Activated T-helper 2 cell treated with anti-CD3 and anti-CD28 coated beads, Interferon-gamma antibody, Interleukin-2, Interleukin-4, amounts not matched to agents 10 μg/mL and 5 μg/mL and 100 μg/mL, durations not matched to agents 14 hours and 24 hours and 36 hours (primary cell): ENCODE measurements around the gene YWHAE. TPM values are rescaled to one million over a fixed set of nuclear protein-coding genes. Genes with fewer than 3 reads are reported as not detected.
A peak's percentile ranks its signal among the peaks of the same experiment; 100 is the strongest.
"Not testable (repeated sequence)": the region's sequence is repeated elsewhere in the genome, so short reads cannot be mapped to it uniquely, and the experiment has no call there.

Experiments
- DNase-seq: peaks from one replicate; pipeline ENCODE4 v3.0.0; 2021; ENCODE audit warnings: low spot score
- H3K27ac Mint-ChIP-seq: one replicate; pipeline ENCODE4 v1.8.0; 2021; ENCODE audit warnings: mixed read lengths
- H3K27me3 Mint-ChIP-seq: one replicate; pipeline ENCODE4 v1.8.0; 2021; ENCODE audit warnings: low read depth, mixed read lengths
- H3K36me3 Mint-ChIP-seq: one replicate; pipeline ENCODE4 v1.8.0; 2021; ENCODE audit warnings: low read depth, mixed read lengths
- H3K4me1 Mint-ChIP-seq: one replicate; pipeline ENCODE4 v1.8.0; 2021; ENCODE audit warnings: low read depth, mixed read lengths
- H3K4me3 Mint-ChIP-seq: one replicate; pipeline ENCODE4 v1.8.0; 2021; ENCODE audit warnings: low read depth, mild to moderate bottlenecking, moderate library complexity, mixed read lengths
- H3K9me3 Mint-ChIP-seq: one replicate; pipeline ENCODE4 v1.8.0; 2021; ENCODE audit warnings: mixed read lengths
- intact Hi-C: fragments of 100-400 bp; cut with micrococcal nuclease; formaldehyde crosslinking; loops from one replicate; pipeline ENCODE4 v1.15.1; 2023
- total RNA-seq: library from RNA; stranded (reverse); gene quantifications from 2 replicates; pipeline ENCODE4 v1.2.3, GENCODE V29; 2022

The YWHAE gene
- total RNA-seq, 1 donor from 2014 or later, result 501 TPM

DNA sequence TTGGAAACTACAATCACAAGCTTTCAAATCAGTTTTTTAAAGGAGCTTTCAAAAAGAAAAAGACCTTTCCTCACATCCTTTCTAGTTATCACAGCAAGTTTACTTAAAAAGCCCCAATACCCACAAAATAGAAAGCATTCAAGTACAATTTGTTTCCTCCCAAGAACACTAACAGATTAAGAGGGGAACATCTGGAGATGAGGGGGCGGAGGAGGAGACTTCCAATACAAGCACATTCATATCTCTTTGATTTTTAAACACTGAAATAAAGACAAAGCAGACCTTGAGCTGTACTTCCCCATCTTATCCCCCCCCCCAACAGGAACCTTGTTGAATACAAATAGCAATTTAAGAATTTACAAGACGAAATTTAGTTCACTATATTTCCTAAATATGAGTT is 2.0 kb downstream of the YWHAE start:
- Mint-ChIP-seq H3K4me1 (peaks cover 26% of the 10 kb centered on the region), H3K9me3 (no peaks in the 10 kb centered on the region), H3K36me3 (peaks cover 56% of the 10 kb centered on the region), H3K27ac (peak overlapping the region; percentile 100), H3K4me3 (peak overlapping the region; percentile 98), H3K27me3 (no peaks in the 10 kb centered on the region)
- intact Hi-C loops, result loop anchor here (5.0 kb wide), 1 partner anchor 36 kb away; no protein-coding TSS in a partner anchor
- DNase-seq, result no peak

GRCh38 chr17:1395876-1396665 is 4.0 kb downstream of the YWHAE start:
- not testable (repeated sequence) for H3K27me3 Mint-ChIP-seq, H3K4me3 Mint-ChIP-seq, DNase-seq, H3K9me3 Mint-ChIP-seq, H3K27ac Mint-ChIP-seq
- intact Hi-C loops, result loop anchor here (5.0 kb wide), 1 partner anchor 34 kb away; no protein-coding TSS in a partner anchor
- H3K4me1 Mint-ChIP-seq, result peaks cover 38% of the 10 kb centered on the region
- peaks cover 63% of the 10 kb centered on the region for H3K36me3 Mint-ChIP-seq

GRCh38 chr17:1391577-1391976 is 8.4 kb downstream of the YWHAE start:
- DNase-seq, result no peak
- no peak overlapping the region for H3K4me3 Mint-ChIP-seq
- H3K9me3 Mint-ChIP-seq, result no peaks in the 10 kb centered on the region
- intact Hi-C loops, result no loop called here
- H3K36me3 Mint-ChIP-seq, result peaks cover 39% of the 10 kb centered on the region
- no peaks in the 10 kb centered on the region for H3K27me3 Mint-ChIP-seq
- H3K4me1 Mint-ChIP-seq, result peaks cover 31% of the 10 kb centered on the region
- H3K27ac Mint-ChIP-seq, result no peak overlapping the region

DNA sequence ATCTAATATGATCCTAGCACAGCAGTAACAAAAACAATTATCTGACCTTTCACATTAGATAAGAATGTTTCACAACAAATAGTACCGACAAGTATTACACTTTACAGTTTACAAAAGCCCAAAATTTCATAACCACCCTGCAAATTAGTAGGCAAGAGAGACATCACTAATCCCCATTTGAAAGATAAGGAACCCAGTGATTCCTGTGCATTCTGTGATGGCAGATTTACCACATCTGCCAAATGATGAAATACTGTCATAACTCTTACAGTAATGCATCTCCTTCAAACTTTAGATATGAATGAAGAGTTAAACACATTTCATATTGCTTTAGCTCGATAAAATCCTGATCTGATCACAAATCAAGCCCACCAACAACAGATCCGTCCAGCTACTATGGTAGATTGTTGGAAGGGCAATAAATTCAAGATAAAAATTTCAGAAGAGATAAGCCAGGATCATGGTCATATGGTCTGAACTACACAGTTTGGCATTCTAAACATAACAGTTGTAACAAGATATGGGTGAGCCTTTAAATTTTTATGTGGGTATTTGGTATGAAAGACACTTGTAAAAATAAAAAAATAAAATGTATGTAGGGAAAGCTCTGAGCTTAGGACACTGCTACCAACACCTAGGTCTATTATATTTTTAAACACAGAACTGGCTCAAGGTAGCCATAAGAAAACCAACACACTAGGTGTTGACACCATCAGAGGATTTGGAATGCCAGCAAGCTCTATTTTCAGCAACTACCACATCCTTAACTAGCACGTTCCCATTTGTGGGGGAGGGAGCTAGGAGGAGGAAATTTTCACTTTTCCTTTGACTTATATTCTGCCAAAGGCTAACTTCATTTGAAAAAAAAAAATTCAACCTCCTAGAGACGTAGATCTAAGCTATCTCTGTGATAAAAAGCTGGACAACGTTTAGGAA is 9.3 kb downstream of the YWHAE start:
- H3K4me1 Mint-ChIP-seq, result peaks cover 33% of the 10 kb centered on the region
- no peak for DNase-seq
- H3K4me3 Mint-ChIP-seq, result no peak overlapping the region
- H3K9me3 Mint-ChIP-seq, result no peaks in the 10 kb centered on the region
- H3K27ac Mint-ChIP-seq, result peak overlapping the region; percentile 61
- H3K36me3 Mint-ChIP-seq, result peaks cover 30% of the 10 kb centered on the region
- H3K27me3 Mint-ChIP-seq, result no peaks in the 10 kb centered on the region
- intact Hi-C loops, result no loop called here

- DNase-seq, H3K27ac Mint-ChIP-seq, H3K4me3 Mint-ChIP-seq, H3K9me3 Mint-ChIP-seq, intact Hi-C loops, H3K27me3 Mint-ChIP-seq: not testable (repeated sequence)
- Mint-ChIP-seq H3K36me3 (peaks cover 17% of the 10 kb centered on the region), H3K4me1 (peaks cover 26% of the 10 kb centered on the region)
Measured at GRCh38 chr17:1387490-1388227, 12.4 kb downstream of the YWHAE start.

DNA sequence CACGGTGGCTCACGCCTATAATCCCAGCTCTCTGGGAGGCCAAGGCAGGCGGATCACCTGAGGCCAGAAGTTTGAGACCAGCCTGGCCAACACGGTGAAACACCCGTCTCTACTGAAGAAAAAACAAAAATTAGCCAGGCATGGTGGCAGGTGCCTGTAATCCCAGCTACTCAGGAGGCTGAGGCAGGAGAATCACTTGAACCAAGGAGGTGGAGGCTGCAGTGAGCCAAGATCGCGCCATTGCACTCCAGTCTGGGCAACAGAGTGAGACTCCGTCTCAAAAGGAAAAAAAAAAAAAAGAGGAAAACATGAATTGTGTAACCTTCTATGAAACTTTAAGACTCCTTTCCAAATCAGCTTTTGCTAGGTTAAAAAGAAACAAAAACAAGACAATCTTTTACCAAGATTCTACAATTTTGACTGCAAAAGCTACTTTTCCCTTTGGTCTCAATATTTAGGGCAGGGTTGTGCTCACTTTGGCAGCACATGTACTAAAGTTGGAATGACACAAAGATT is 13.3 kb downstream of the YWHAE start:
- H3K36me3 Mint-ChIP-seq, result peaks cover 10% of the 10 kb centered on the region
- H3K4me3 Mint-ChIP-seq, DNase-seq, H3K27ac Mint-ChIP-seq, H3K27me3 Mint-ChIP-seq, intact Hi-C loops, H3K9me3 Mint-ChIP-seq: not testable (repeated sequence)
- H3K4me1 Mint-ChIP-seq, result peaks cover 20% of the 10 kb centered on the region

GRCh38 chr17:1386265-1386664 is 13.8 kb downstream of the YWHAE start:
- Mint-ChIP-seq H3K4me1 (peaks cover 20% of the 10 kb centered on the region), H3K9me3 (no peaks in the 10 kb centered on the region), H3K27ac (no peak overlapping the region), H3K36me3 (peaks cover 15% of the 10 kb centered on the region), H3K4me3 (no peak overlapping the region), H3K27me3 (no peaks in the 10 kb centered on the region)
- intact Hi-C loops, result no loop called here
- DNase-seq, result no peak

DNA sequence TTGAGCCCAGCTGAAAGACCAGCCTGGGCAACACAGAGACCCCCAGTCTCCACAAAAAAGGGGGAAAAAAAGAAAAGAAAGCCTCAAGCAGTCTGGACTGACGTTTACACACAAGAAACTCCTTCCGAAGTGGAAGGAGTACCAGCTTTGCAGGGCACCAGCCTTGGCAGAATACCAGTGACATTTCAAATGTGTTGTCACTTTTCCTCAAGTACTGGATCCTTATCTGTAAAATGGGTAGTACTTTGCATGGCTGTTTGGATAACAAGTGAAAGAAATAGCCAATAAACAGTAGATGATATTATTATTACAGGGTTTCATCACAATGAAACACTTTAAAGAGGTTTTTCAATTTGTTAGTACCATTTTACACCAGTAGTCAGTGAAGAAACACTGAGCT is 14.2 kb downstream of the YWHAE start:
- no peak overlapping the region for H3K4me3 Mint-ChIP-seq
- no peak for DNase-seq
- peaks cover 20% of the 10 kb centered on the region for H3K4me1 Mint-ChIP-seq
- H3K9me3 Mint-ChIP-seq, result no peaks in the 10 kb centered on the region
- peaks cover 16% of the 10 kb centered on the region for H3K36me3 Mint-ChIP-seq
- intact Hi-C loops, result no loop called here
- no peak overlapping the region for H3K27ac Mint-ChIP-seq
- H3K27me3 Mint-ChIP-seq, result no peaks in the 10 kb centered on the region

- no peaks in the 10 kb centered on the region for H3K27me3 Mint-ChIP-seq
- no peaks in the 10 kb centered on the region for H3K9me3 Mint-ChIP-seq
- H3K27ac Mint-ChIP-seq, result no peak overlapping the region
- H3K4me1 Mint-ChIP-seq, result peaks cover 22% of the 10 kb centered on the region
- intact Hi-C loops, result no loop called here
- no peak for DNase-seq
- peaks cover 17% of the 10 kb centered on the region for H3K36me3 Mint-ChIP-seq
- H3K4me3 Mint-ChIP-seq, result no peak overlapping the region
Measured at GRCh38 chr17:1384905-1385435, 15.1 kb downstream of the YWHAE start.

DNA sequence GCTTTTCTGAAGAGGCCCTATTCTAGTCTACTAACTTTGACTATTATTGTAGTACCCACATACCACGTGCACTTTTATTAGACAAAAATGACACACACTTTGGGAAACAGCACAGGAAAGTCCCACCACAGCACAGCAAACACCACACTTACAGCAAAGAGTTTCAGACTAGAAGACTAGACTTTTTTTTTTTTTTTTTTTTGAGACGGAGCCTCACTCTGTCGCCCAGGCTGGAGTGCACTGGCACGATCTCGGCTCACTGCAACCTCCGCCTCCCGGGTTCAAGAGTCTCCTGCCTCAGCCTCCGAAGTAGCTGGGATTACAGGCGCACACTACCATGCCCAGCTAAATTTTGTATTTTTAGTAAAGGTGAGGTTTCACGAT is 20.1 kb downstream of the YWHAE start:
- no peak overlapping the region for H3K4me3 Mint-ChIP-seq
- intact Hi-C loops, result no loop called here
- H3K4me1 Mint-ChIP-seq, result peaks cover 54% of the 10 kb centered on the region
- no peak for DNase-seq
- peak overlapping the region; percentile 6 for H3K27ac Mint-ChIP-seq
- peaks cover 40% of the 10 kb centered on the region for H3K36me3 Mint-ChIP-seq
- H3K9me3 Mint-ChIP-seq, result no peaks in the 10 kb centered on the region
- H3K27me3 Mint-ChIP-seq, result no peaks in the 10 kb centered on the region

DNA sequence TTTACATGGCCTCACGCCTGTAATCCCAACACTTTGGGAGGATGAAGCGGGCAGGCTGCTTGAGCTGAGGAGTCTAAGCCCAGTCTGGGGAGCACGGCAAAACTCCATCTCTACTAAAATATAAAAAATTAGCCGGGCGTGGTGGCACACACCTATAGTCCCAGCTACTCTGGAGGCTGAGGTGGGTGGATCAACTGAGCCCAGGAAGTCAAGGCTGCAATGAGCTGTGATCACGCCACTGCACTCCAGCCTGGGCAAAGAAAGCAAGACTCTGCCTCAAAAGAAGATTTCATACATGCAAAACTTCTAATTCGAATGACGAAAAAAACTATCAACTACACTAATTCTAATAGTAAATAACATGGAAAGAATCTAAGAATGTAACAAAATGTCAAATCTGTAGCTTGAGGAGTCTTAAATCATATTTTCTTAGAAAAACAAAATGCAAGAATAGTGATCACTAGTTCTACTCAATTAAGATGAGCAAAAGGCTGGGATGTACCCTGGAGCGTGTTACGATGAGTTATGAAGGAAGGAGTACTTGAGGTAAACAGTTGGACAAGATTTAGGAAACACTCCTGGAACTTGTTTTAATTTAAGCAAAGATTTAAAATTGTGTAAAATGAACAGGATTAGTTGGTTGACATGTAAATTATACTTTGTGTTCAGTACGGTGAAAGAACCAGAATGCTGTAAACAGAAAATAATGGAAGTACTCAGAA is 20.7 kb downstream of the YWHAE start:
- DNase-seq, result no peak
- H3K4me1 Mint-ChIP-seq, result peaks cover 60% of the 10 kb centered on the region
- no peak overlapping the region for H3K4me3 Mint-ChIP-seq
- H3K36me3 Mint-ChIP-seq, result peaks cover 45% of the 10 kb centered on the region
- no peaks in the 10 kb centered on the region for H3K27me3 Mint-ChIP-seq
- intact Hi-C loops, result no loop called here
- no peaks in the 10 kb centered on the region for H3K9me3 Mint-ChIP-seq
- H3K27ac Mint-ChIP-seq, result peak overlapping the region; percentile 44

DNA sequence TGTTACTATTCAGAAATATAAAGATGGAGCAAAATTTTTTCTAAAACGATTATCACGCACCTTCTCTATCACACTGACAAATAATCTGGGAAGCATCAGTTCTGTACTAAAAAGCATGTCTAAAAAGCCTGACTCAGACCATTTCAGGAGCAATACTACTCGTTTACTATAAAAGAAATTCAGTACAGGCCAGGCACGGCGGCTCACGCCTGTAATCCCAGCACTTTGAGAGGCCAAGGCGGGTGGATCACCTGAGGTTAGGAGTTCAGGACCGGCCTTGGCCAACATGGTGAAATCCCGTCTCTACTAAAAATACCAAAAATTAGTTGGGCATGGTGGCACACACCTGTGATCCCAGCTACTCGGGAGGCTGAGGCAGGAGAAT is 21.6 kb downstream of the YWHAE start:
- Mint-ChIP-seq H3K4me1 (peaks cover 62% of the 10 kb centered on the region), H3K36me3 (peaks cover 50% of the 10 kb centered on the region), H3K27ac (peak overlapping the region; percentile 8)
- H3K4me3 Mint-ChIP-seq, DNase-seq, H3K9me3 Mint-ChIP-seq, H3K27me3 Mint-ChIP-seq, intact Hi-C loops: not testable (repeated sequence)
